ENCODE measurements around the gene TMEM229B. TPM values are rescaled to one million over a fixed set of nuclear protein-coding genes. Genes with fewer than 3 reads are reported as not detected.

The TMEM229B gene
- total RNA-seq, 2 donors from 2014 or later: 1.3 to 2.9 TPM

- Histone ChIP-seq H3K36me3 (no peaks in the 10 kb centered on the region), H3K27ac (peak overlapping the region in 1 of 2 donors; percentile 51), H3K4me3 (no peak overlapping the region), H3K4me1 (peaks cover 0 to 44% of the 10 kb centered on the region in 2 donors), H3K27me3 (no peaks in the 10 kb centered on the region), H3K9me3 (no peaks in the 10 kb centered on the region)
- DNase-seq (ENCODE audit: low spot score): no peak
- TF ChIP-seq CTCF (IDR thresholded peaks at IDR 0.05): no peak
These were observed 2.9 kb downstream of the TMEM229B start for GRCh38 chr14:67485501-67486095.

- no peak for DNase-seq (ENCODE audit: low spot score)
These were observed 4.8 kb downstream of the TMEM229B start for GRCh38 chr14:67483579-67484285.

GRCh38 chr14:67482231-67483164 is 6.0 kb downstream of the TMEM229B start:
- H3K36me3 ChIP-seq: no peaks in the 10 kb centered on the region
- H3K27me3 ChIP-seq: no peaks in the 10 kb centered on the region
- no peak for DNase-seq (ENCODE audit: low spot score)
- H3K4me1 ChIP-seq: peaks cover 0 to 29% of the 10 kb centered on the region in 2 donors
- no peak for TF ChIP-seq CTCF (IDR thresholded peaks at IDR 0.05)
- H3K4me3 ChIP-seq: no peak overlapping the region
- H3K27ac ChIP-seq: peak overlapping the region; percentile 76 to 81
- no peaks in the 10 kb centered on the region for H3K9me3 ChIP-seq

More at GRCh38 chr14:67483579-67484285, 4.8 kb downstream of the TMEM229B start:
- TF ChIP-seq CTCF (IDR thresholded peaks at IDR 0.05): no peak
- H3K9me3 ChIP-seq: no peaks in the 10 kb centered on the region
- peaks cover 0 to 39% of the 10 kb centered on the region in 2 donors for H3K4me1 ChIP-seq
- H3K36me3 ChIP-seq: no peaks in the 10 kb centered on the region
- peak overlapping the region; percentile 76 to 81 for H3K27ac ChIP-seq
- no peaks in the 10 kb centered on the region for H3K27me3 ChIP-seq
- H3K4me3 ChIP-seq: no peak overlapping the region

- Histone ChIP-seq H3K9me3 (no peaks in the 10 kb centered on the region), H3K27me3 (no peaks in the 10 kb centered on the region), H3K4me1 (peaks cover 0 to 17% of the 10 kb centered on the region in 2 donors), H3K36me3 (no peaks in the 10 kb centered on the region), H3K27ac (no peak overlapping the region), H3K4me3 (no peak overlapping the region)
- TF ChIP-seq CTCF (IDR thresholded peaks at IDR 0.05): no peak
- no peak for DNase-seq (ENCODE audit: low spot score)
These were observed 8.5 kb downstream of the TMEM229B start for GRCh38 chr14:67480011-67480410.

GRCh38 chr14:67478800-67479084 is 9.8 kb downstream of the TMEM229B start:
- H3K4me3 ChIP-seq: no peak overlapping the region
- peaks cover 0 to 7% of the 10 kb centered on the region in 2 donors for H3K4me1 ChIP-seq
- DNase-seq (ENCODE audit: low spot score): no peak
- no peak for TF ChIP-seq CTCF (IDR thresholded peaks at IDR 0.05)
- H3K9me3 ChIP-seq: no peaks in the 10 kb centered on the region
- no peak overlapping the region for H3K27ac ChIP-seq
- no peaks in the 10 kb centered on the region for H3K27me3 ChIP-seq
- H3K36me3 ChIP-seq: no peaks in the 10 kb centered on the region
